MG63 (cell line): Measurements from ENCODE around the gene TPRX1. TPM values are rescaled to one million over a fixed set of nuclear protein-coding genes. Genes with fewer than 3 reads are reported as not detected.

ENCODE experiments used
- DNase-seq: peaks from one replicate; pipeline ENCODE4 v3.0.0-alpha.2; 2020
- H3K27me3 ChIP-seq: fragments of 250-450 bp; sonication (Bioruptor Pico); 2 replicates; pipeline ENCODE4 v1.5.1; 2020; ENCODE audit warnings: mild to moderate bottlenecking, moderate library complexity
- H3K36me3 ChIP-seq: fragments of 250-450 bp; sonication (Bioruptor Pico); 2 replicates; pipeline ENCODE4 v1.5.1; 2020; ENCODE audit warnings: mild to moderate bottlenecking, moderate library complexity
- H3K4me3 ChIP-seq: fragments of 250-450 bp; sonication (Bioruptor Pico); 2 replicates; pipeline ENCODE4 v1.5.1; 2020; ENCODE audit warnings: mild to moderate bottlenecking, moderate library complexity
- H3K9me3 ChIP-seq: fragments of 250-450 bp; sonication (Bioruptor Pico); 2 replicates; pipeline ENCODE4 v1.5.1; 2020; ENCODE audit warnings: mild to moderate bottlenecking, moderate library complexity
- total RNA-seq: library from RNA; depleted of rRNA; stranded (reverse); fragments of >200 nt; shearing (Covaris generic); gene quantifications from 2 replicates; pipeline ENCODE4 v1.2.3, GENCODE V29; 2014; ENCODE audit warnings: low replicate concordance; rRNA removed

The TPRX1 gene
- total RNA-seq, 1 experiment from 2014 or later: not detected

GRCh38 chr19:47761566-47761965, 42.8 kb downstream of the TPRX1 start:
- no peaks in the 10 kb centered on the region for H3K9me3 ChIP-seq
- H3K4me3 ChIP-seq: no peak overlapping the region
- DNase-seq: no peak
- H3K27me3 ChIP-seq: no peaks in the 10 kb centered on the region
- H3K36me3 ChIP-seq: peaks cover 26% of the 10 kb centered on the region

GRCh38 chr19:47760632-47760999, 43.7 kb downstream of the TPRX1 start:
- no peak for DNase-seq
- Histone ChIP-seq H3K9me3 (no peaks in the 10 kb centered on the region), H3K4me3 (no peak overlapping the region), H3K36me3 (peaks cover 35% of the 10 kb centered on the region), H3K27me3 (no peaks in the 10 kb centered on the region)

- peaks cover 50% of the 10 kb centered on the region for H3K36me3 ChIP-seq
- no peak overlapping the region for H3K4me3 ChIP-seq
- DNase-seq: no peak
- no peaks in the 10 kb centered on the region for H3K27me3 ChIP-seq
- H3K9me3 ChIP-seq: no peaks in the 10 kb centered on the region
Measured at GRCh38 chr19:47758443-47758804, 45.9 kb downstream of the TPRX1 start.

- no peaks in the 10 kb centered on the region for H3K27me3 ChIP-seq
- no peak overlapping the region for H3K4me3 ChIP-seq
- DNase-seq: no peak
- H3K36me3 ChIP-seq: peaks cover 56% of the 10 kb centered on the region
- H3K9me3 ChIP-seq: no peaks in the 10 kb centered on the region
Measured at GRCh38 chr19:47757617-47758442, 46.5 kb downstream of the TPRX1 start.

GRCh38 chr19:47756953-47757608, 47.3 kb downstream of the TPRX1 start:
- Histone ChIP-seq H3K9me3 (no peaks in the 10 kb centered on the region), H3K27me3 (no peaks in the 10 kb centered on the region), H3K4me3 (no peak overlapping the region), H3K36me3 (peaks cover 63% of the 10 kb centered on the region)
- no peak for DNase-seq

GRCh38 chr19:47756627-47756929, 47.8 kb downstream of the TPRX1 start:
- Histone ChIP-seq H3K4me3 (no peak overlapping the region), H3K36me3 (peaks cover 68% of the 10 kb centered on the region), H3K27me3 (no peaks in the 10 kb centered on the region), H3K9me3 (no peaks in the 10 kb centered on the region)
- no peak for DNase-seq

- Histone ChIP-seq H3K9me3 (no peaks in the 10 kb centered on the region), H3K27me3 (no peaks in the 10 kb centered on the region), H3K4me3 (no peak overlapping the region), H3K36me3 (peaks cover 74% of the 10 kb centered on the region)
- DNase-seq: no peak
Measured at GRCh38 chr19:47755762-47756626, 48.4 kb downstream of the TPRX1 start.

- H3K4me3 ChIP-seq: no peak overlapping the region
- H3K27me3 ChIP-seq: no peaks in the 10 kb centered on the region
- H3K36me3 ChIP-seq: peaks cover 82% of the 10 kb centered on the region
- no peaks in the 10 kb centered on the region for H3K9me3 ChIP-seq
- DNase-seq: no peak
Measured at GRCh38 chr19:47755065-47755761, 49.1 kb downstream of the TPRX1 start.

GRCh38 chr19:47754206-47755064, 49.9 kb downstream of the TPRX1 start:
- H3K27me3 ChIP-seq: no peaks in the 10 kb centered on the region
- H3K9me3 ChIP-seq: no peaks in the 10 kb centered on the region
- no peak overlapping the region for H3K4me3 ChIP-seq
- no peak for DNase-seq
- H3K36me3 ChIP-seq: peaks cover 90% of the 10 kb centered on the region

GRCh38 chr19:47752440-47753211, 51.7 kb downstream of the TPRX1 start:
- Histone ChIP-seq H3K36me3 (peaks cover 92% of the 10 kb centered on the region), H3K9me3 (no peaks in the 10 kb centered on the region), H3K27me3 (no peaks in the 10 kb centered on the region), H3K4me3 (no peak overlapping the region)
- no peak for DNase-seq

Other genes with a start within 250 kb of the TPRX1 start
- 0.36 and 0.69 TPM in 2 replicates for gene ZNF541, start 231.4 kb downstream of the TPRX1 start, total RNA-seq
- gene BICRA, start 195.4 kb downstream of the TPRX1 start, total RNA-seq: 0.10 and 0.52 TPM in 2 replicates
- 15.7 and 25.4 TPM in 2 replicates for gene EHD2, start 91.1 kb downstream of the TPRX1 start, total RNA-seq
- gene NOP53, start 59.0 kb downstream of the TPRX1 start, total RNA-seq: 428 and 543 TPM in 2 replicates
- gene SELENOW, start 25.8 kb downstream of the TPRX1 start, total RNA-seq: 79.0 and 246 TPM in 2 replicates
- gene CRX, start 17.4 kb upstream of the TPRX1 start, total RNA-seq: not detected in 2 replicates
- not detected in 2 replicates for gene TPRX2, start 54.7 kb upstream of the TPRX1 start, total RNA-seq
- not detected in 2 replicates for gene SULT2A1, start 81.8 kb upstream of the TPRX1 start, total RNA-seq
- not detected in 2 replicates for gene BSPH1, start 187.6 kb upstream of the TPRX1 start, total RNA-seq
- gene ELSPBP1, start 190.1 kb upstream of the TPRX1 start, total RNA-seq: not detected in 2 replicates
- gene CABP5, start 239.5 kb upstream of the TPRX1 start, total RNA-seq: not detected in 2 replicates